Right atrium auricular region (tissue), 2 donors: ENCODE results near the gene KRTAP10-4. TPM values are rescaled to one million over a fixed set of nuclear protein-coding genes. Genes with fewer than 3 reads are reported as not detected.

Experiments
- DNase-seq: peaks from one replicate; pipeline ENCODE4 v3.0.0-alpha.2; 2019; ENCODE audit warnings: low spot score
- H3K27ac ChIP-seq, 2 donors: fragments of 200-600 bp; sonication (generic); 1 replicate in 1 of 2; 2 replicates in 1 of 2; pipeline ENCODE4 v1.5.1; 2016 to 2019
- H3K27me3 ChIP-seq, 2 donors: fragments of 200-600 bp; sonication (generic); one replicate each; pipeline versions ENCODE4 v1.5.1 to v1.6.0; 2017 to 2019
- H3K36me3 ChIP-seq: fragments of 200-600 bp; sonication (generic); one replicate; pipeline ENCODE4 v1.5.1; 2016
- H3K4me1 ChIP-seq, 2 donors: fragments of 200-600 bp; sonication (generic); one replicate each; pipeline versions ENCODE4 v1.5.1 to v1.6.0; 2017 to 2019
- H3K4me3 ChIP-seq, 2 donors: fragments of 200-600 bp; sonication (generic); 1 replicate in 1 of 2; 2 replicates in 1 of 2; pipeline ENCODE4 v1.5.1; 2017 to 2019; ENCODE audit warnings: mild to moderate bottlenecking in 1 of 2, moderate library complexity in 1 of 2
- H3K9me3 ChIP-seq, 2 donors: fragments of 200-600 bp; sonication (generic); one replicate each; pipeline ENCODE4 v1.5.1; 2019
- total RNA-seq, 2 donors: library from RNA; depleted of rRNA; stranded (reverse); fragments of >200 nt; gene quantifications; one replicate each; pipeline ENCODE4 v1.1.0, GENCODE V29; 2016
- TF ChIP-seq, protein P1 (sequence below), 2 donors: fragments of 200-600 bp; sonication (generic); IDR thresholded peaks; one replicate each; pipeline ENCODE4 v1.5.1; 2019; ENCODE audit warnings: antibody characterized with exemption in 2 of 2

KRTAP10-4 gene
- total RNA-seq, 2 donors from 2014 or later: not detected

DNA sequence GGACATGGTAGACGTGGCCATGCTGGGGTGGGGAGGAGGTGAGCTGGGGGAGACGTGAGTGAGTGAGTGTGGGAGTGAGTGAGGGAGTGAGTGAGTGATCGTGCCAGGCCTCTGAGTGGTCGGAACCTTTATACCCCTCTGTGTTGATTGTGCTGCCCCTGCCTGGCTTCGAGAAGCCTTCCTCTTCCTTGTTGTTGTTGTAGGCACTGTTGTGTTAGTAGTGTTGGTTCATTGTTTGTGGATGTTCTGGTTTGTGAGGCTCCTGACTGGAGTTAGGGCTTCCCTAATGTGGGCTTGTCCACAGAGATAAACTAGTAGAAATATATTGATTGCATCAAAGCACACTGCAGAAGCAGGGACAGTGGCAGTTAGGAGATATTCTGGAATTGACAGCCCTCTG lies 14.8 kb upstream of the KRTAP10-4 start, which contains the start of gene KRTAP10-3:
KRTAP10-3 (minus strand) TSS at position 101 of the 400 bp plus-strand sequence; CDS start at position 21, 80 bp downstream.
- Histone ChIP-seq H3K4me1 (no peaks in the 10 kb centered on the region), H3K9me3 (peaks cover 0 to 5% of the 10 kb centered on the region in 2 donors), H3K4me3 (no peak within 1 kb of the TSS), H3K27ac (no peak within 1 kb of the TSS), H3K36me3 (no peaks in the 10 kb centered on the region), H3K27me3 (no peaks in the 10 kb centered on the region)
- TF ChIP-seq, protein P1, sequence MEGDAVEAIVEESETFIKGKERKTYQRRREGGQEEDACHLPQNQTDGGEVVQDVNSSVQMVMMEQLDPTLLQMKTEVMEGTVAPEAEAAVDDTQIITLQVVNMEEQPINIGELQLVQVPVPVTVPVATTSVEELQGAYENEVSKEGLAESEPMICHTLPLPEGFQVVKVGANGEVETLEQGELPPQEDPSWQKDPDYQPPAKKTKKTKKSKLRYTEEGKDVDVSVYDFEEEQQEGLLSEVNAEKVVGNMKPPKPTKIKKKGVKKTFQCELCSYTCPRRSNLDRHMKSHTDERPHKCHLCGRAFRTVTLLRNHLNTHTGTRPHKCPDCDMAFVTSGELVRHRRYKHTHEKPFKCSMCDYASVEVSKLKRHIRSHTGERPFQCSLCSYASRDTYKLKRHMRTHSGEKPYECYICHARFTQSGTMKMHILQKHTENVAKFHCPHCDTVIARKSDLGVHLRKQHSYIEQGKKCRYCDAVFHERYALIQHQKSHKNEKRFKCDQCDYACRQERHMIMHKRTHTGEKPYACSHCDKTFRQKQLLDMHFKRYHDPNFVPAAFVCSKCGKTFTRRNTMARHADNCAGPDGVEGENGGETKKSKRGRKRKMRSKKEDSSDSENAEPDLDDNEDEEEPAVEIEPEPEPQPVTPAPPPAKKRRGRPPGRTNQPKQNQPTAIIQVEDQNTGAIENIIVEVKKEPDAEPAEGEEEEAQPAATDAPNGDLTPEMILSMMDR (IDR thresholded peaks at IDR 0.05): no peak
- no peak for DNase-seq

DNA sequence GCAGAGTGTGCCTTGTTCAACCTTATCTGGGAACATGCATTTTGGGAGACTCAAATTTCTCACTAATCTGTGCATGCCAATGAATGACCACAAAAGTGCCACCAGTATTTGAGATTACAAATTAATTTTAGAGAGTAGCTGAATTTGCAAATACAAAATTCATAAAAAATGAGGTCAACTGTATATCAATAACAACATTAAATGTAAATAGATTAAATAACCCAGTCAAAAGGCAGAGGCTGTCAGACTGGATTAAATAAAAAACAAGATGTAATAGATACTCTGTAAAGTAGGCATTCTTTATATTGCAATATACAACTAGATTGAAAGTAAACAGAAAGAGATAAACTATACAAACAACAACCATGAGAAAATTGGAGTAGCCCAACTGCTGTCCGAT lies 9.4 kb upstream of the KRTAP10-4 start:
- TF ChIP-seq, protein P1 (IDR thresholded peaks at IDR 0.05): no peak
- Histone ChIP-seq H3K9me3 (peaks cover 0 to 5% of the 10 kb centered on the region in 2 donors), H3K4me1 (no peaks in the 10 kb centered on the region), H3K27me3 (no peaks in the 10 kb centered on the region), H3K36me3 (no peaks in the 10 kb centered on the region), H3K27ac (no peak overlapping the region), H3K4me3 (no peak overlapping the region)
- no peak for DNase-seq

DNA sequence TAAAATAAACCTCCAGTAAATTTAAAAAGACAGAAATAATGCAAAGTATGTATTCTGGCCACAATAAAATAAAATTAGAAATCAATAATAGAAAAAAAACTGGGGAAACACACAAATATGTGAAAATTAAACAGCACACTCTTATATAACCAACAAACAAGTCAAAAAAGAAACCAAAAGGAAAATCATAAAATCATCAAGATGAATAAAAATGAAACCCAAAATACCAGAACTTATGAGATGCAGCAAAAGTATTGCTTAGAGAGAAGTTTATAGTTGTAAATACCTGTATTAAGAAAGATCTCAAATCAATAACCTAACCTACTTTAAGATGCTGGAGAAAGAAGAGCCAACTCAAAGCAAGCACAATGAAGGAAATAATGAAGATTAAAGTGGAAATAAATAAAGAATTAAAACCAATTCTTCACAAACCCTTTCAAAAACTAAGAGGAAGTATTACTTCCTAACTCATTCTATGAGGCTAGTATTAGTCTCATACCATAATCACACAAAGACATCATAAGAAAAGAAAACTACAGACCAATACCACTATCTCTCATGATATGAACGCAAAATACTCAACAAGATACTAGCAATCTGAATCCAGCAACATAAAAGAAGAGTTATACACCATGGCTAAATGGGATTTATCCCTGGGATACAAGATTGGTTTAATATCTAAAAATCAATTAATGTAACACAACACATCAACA lies 8.5 kb upstream of the KRTAP10-4 start:
- no peak for DNase-seq
- Histone ChIP-seq H3K9me3 (no peaks in the 10 kb centered on the region), H3K4me1 (no peaks in the 10 kb centered on the region), H3K4me3 (no peak overlapping the region), H3K36me3 (no peaks in the 10 kb centered on the region), H3K27me3 (no peaks in the 10 kb centered on the region), H3K27ac (no peak overlapping the region)
- TF ChIP-seq, protein P1 (IDR thresholded peaks at IDR 0.05): no peak

DNA sequence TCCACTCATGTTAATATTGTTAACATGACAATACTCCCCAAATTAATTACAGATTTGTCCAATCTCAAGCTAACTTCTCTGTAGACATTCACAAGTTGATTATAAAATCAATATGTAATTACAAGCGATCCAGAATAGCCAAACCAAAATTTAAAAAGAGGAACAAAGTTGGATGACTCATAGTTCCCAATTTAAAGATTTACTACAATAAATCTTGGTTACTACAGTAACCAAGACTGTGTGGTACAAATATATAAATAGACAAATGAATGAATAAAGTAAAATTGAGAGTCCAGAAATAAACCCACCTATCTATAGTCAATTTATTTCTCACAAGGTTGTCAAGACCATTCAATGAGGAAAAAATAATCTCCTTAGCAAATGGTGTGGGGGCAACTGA lies 7.1 kb upstream of the KRTAP10-4 start:
- Histone ChIP-seq H3K27ac (no peak overlapping the region), H3K9me3 (peaks cover 0 to 3% of the 10 kb centered on the region in 2 donors), H3K4me1 (no peaks in the 10 kb centered on the region), H3K36me3 (no peaks in the 10 kb centered on the region), H3K4me3 (no peak overlapping the region), H3K27me3 (no peaks in the 10 kb centered on the region)
- TF ChIP-seq, protein P1 (IDR thresholded peaks at IDR 0.05): no peak
- no peak for DNase-seq

DNA sequence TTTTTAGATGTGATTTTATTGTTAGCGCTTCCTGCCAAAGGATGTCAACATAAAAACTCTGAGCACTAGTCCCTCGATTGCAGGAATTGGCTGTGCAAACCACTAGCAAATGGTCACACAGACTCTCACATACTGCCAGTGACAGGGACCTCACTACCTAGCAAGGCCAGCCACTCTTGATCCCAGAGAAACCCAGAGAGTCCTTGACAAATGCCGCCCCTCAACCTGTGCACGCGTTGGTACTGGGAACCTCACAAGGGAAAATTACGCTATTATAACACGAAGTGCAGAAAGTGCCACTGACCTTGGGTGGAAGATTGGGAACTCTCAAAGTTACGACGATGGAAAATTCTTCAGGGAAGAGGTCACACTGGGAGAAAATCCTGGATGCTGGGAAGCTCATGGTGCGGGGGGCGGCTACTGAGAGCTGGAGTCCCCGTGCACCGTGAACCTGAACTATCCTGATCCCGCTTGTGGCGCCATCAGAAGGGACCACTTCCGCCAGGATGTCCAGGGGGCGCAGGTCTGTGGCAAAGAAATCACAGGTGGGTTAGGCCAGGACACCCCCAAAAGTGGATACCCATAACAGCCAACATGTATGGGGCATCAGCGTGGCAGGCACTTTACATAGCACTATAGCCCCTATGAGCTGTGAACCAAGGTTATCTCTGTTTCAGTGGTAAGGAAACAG lies 5.9 kb upstream of the KRTAP10-4 start:
- TF ChIP-seq, protein P1 (IDR thresholded peaks at IDR 0.05): no peak
- Histone ChIP-seq H3K27ac (no peak overlapping the region), H3K4me1 (no peaks in the 10 kb centered on the region), H3K27me3 (no peaks in the 10 kb centered on the region), H3K36me3 (no peaks in the 10 kb centered on the region), H3K9me3 (peaks cover 0 to 6% of the 10 kb centered on the region in 2 donors), H3K4me3 (no peak overlapping the region)
- DNase-seq: no peak
